GM19455 (cell line): Measurements from ENCODE around the gene C2orf74.
"Not testable (repeated sequence)": the region's sequence is repeated elsewhere in the genome, so short reads cannot be mapped to it uniquely, and the experiment has no call there.

Experiments
- ATAC-seq: cut with Tn5 transposase; IDR thresholded peaks from one replicate; pipeline ENCODE4 v1.9.1; 2021; ENCODE audit not compliant: unreplicated experiment

Gene C2orf74

DNA sequence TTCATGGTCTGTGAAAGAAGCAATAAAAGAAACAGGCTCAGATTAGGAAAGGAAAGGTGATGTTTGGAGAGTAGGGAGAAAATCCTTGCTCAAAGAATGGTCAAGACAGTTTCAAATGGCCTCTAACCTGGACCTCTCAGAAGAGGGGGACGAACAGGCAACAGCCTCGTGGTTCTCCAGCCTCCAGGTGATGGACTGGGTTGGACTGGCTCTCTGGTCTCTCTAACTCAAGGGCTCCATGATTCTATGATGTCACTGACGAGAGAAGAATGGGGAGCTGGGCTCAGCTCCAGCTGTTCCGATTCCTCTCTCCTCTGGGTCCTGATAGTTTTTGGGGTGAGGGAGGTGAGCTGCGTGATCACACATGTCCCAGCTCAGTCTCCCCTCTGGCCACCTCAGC is at the start of gene C2orf74:
Gene C2orf74 (plus strand): TSS at position 301 of the 400 bp plus-strand sequence. CDS start 327 bp downstream, outside the sequence.
- no peak for ATAC-seq

GRCh38 chr2:61114147-61114546 is 47.8 kb upstream of the C2orf74 start:
- ATAC-seq = no peak

- ATAC-seq = no peak
Measured at GRCh38 chr2:61116302-61116701, 45.7 kb upstream of the C2orf74 start.

- no peak for ATAC-seq
Measured at GRCh38 chr2:61117534-61117933, 44.5 kb upstream of the C2orf74 start.

- ATAC-seq = no peak
Measured at GRCh38 chr2:61125123-61125710, 36.8 kb upstream of the C2orf74 start.

GRCh38 chr2:61125798-61126197 is 36.2 kb upstream of the C2orf74 start:
- no peak for ATAC-seq

- not testable (repeated sequence) for ATAC-seq
Measured at GRCh38 chr2:61128122-61128521, 33.9 kb upstream of the C2orf74 start.

DNA sequence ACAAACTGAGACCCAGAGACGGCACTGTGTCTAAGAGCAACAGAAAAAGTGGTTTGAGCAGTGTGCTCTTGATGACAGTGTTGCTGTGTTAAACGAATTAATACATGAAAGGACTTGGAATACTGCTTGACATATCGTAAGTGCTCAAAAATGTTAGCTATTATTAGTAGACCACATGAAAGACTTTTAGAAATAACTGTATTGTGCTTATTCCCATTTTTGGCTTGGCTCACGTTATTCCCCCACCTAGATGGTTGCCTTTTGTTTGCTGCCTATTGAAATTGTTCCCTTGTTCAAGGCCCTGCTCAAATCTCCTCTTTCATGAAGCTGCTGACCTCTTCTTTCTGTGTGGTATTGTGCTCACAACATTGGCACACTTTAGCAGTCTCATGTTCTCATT is 27.8 kb upstream of the C2orf74 start:
- no peak for ATAC-seq

DNA sequence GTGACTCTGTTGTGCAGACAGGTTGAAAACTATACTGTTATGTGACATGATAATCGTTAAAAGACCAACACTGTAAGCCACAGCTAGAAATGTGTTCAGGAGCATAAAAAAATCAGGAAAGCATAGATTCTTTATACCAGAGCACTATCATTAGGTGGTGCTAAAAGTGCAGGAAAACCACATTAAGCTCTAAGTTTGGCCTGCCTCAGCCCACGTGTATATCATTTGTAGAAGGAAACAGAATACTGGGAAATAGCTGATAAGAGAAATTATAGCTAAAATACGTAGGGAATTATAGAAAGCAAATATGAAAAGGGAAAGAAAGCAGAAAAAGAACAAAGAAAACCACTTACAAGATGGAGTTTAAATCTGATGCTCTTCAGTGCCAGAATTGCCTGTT is 26.5 kb upstream of the C2orf74 start:
- ATAC-seq = no peak

DNA sequence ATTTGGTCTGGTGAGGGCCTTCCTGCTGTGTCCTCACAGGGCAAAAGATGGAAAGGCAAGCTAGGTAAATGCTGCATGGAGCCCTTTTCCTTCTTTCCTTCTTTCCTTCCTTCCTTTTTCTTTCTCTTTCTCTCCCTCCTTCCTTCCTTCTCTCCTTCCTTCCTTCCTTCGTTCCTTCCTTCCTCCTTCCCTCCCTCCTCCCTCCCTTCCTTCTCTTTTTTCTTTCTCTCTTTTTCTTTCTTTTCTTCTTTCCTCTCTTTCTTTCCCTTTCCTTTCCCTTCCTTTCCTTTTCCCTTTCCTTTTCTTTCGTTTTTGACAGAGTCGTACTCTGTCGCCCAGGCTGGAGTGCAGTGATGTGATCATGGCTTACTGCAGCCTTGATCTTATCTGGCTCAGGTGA is 23.1 kb upstream of the C2orf74 start:
- no peak for ATAC-seq

DNA sequence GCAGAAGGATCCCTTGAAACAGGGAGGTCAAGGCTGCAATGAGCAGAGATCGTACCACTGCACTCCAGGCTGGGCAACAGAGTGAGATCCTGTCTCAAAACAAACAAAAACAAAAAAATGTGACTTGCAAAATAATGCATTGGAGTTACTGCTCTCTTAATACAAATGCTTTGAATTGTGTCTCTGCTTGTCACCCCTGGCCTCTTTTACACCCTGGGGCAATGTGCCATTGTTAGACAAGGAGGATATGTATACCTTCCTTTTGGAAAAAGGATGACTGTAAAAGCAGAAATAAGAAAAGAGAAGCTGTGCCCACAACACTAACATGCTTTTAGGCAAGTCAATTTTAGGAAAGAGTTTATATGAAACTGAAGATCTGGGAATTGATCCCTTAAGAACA is 20.8 kb upstream of the C2orf74 start:
- ATAC-seq = no peak

GRCh38 chr2:61144697-61145268 is 17.2 kb upstream of the C2orf74 start:
- ATAC-seq = peak; percentile 95

DNA sequence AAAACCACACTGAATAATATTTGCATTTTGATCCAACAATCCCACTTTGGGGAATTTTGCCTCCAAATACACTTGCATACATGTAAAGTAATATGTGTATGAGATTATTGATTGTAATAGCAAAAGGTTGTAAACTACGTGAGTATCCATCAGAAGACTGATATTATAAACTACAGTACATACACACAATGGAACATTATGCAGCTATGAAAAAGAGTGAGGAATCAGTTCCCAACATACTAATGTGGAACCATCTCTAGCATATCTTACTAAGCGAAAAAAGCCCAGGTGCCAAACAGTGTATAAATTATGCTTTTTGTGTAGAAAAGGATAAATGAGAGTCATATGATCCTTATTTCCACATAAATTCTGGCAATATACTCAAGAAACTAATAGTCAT is 16.0 kb upstream of the C2orf74 start:
- ATAC-seq = no peak

- ATAC-seq = not testable (repeated sequence)
Measured at GRCh38 chr2:61148091-61148490, 13.9 kb upstream of the C2orf74 start.

- no peak for ATAC-seq
Measured at GRCh38 chr2:61149074-61149473, 12.9 kb upstream of the C2orf74 start.

GRCh38 chr2:61151436-61151835 is 10.6 kb upstream of the C2orf74 start:
- no peak for ATAC-seq

GRCh38 chr2:61157371-61158003 is 4.5 kb upstream of the C2orf74 start:
- no peak for ATAC-seq

DNA sequence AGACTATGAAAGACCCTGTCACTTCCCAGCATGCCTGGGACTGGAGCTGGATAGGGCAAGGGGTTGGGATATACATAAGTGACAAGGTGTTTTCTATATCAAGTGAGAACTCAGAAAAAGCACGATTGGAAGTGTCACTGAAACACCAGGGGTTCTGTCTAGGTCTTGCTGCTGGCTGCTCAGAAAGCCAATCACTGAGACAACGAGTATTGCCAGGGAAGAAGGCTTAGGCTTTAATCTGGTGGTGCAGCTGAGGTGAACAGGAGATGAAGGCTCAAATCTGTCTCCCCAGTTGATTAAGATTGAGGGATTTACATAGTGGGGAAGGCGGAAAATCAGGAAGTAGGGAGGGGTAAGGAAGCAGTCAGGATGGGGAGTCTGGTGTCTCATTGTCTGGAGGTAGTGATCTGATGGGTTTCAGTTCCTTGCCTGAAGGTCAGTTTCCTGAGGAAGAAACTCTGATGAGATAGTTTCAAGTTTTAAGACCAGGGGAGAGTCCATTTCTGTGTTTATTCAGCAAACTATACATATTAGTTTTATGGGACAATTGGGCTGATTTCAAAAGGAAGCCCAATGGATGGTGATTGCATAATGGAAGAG is 3.5 kb upstream of the C2orf74 start:
- ATAC-seq = no peak

DNA sequence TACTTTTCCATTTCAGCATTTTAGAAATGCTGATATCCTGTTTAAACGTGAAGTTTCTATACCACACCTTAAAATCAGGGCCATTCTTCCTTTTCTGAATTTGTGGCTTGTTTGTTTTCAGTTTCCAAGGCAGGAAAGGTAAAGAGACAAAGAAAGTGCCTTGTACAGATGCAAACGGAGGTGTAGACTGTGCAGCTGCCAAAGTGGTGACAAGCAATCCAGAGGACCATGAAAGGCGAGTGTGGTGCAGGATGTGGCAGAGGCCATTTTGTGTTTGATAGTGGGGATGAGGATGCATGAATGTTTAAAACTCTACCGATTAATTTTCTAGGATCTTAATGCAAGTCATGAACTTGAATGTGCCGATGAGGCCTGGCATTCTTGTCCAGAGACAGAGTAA is 733 bp downstream of the C2orf74 start:
- no peak for ATAC-seq

- not testable (repeated sequence) for ATAC-seq
Measured at GRCh38 chr2:61165082-61165481, 3.1 kb downstream of the C2orf74 start.

GRCh38 chr2:61165946-61166345 is 4.0 kb downstream of the C2orf74 start:
- no peak for ATAC-seq

DNA sequence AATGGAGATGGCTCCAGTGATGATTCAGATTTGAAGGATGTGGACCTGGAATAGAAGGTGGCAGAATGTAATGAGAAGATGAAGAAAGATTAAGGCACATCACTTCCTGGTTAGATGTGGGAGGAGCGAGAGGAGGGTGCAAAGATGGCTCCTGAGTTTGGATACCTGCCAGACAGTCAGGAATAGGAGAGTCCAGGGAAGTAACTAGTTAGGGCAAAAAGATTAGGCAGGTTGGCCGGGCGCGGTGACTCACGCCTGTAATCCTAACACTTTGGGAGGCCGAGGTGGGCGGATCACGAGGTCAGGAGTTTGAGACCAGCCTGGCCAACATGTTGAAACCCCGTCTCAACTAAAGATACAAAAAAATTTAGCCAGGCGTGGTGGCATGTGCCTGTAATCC is 5.6 kb downstream of the C2orf74 start:
- no peak for ATAC-seq
